Panc1 (cell line): Measurements from ENCODE around the gene CALM3. TPM values are rescaled to one million over a fixed set of nuclear protein-coding genes. Genes with fewer than 3 reads are reported as not detected.
"Not testable (repeated sequence)": the region's sequence is repeated elsewhere in the genome, so short reads cannot be mapped to it uniquely, and the experiment has no call there.

Experiments
- ATAC-seq: fragments of 200-7000 bp; cut with Tn5 transposase; 2 replicates; pipeline ENCODE4 v1.9.1; 2020; ENCODE audit warnings: mild to moderate bottlenecking, moderate library complexity
- BruUV-seq: library from RNA; stranded (reverse); fragments of 400-500 nt; replicated peaks from 2 replicates; lab custom pipeline; 2021; lab: Mats Ljungman, UMichigan
- CTCF ChIA-PET: fragments of 300-600 bp; sonication (Branson Sonifier 250); formaldehyde crosslinking; loops from one replicate; lab custom pipeline; 2022; ENCODE audit warnings: antibody characterized with exemption; lab: Charles Lee
- POLR2A ChIA-PET: fragments of 300-600 bp; sonication (Branson Sonifier 250); formaldehyde crosslinking; loops from one replicate; lab custom pipeline; 2022; ENCODE audit warnings: antibody characterized with exemption; lab: Charles Lee
- DNase-seq: peaks from one replicate; pipeline ENCODE4 v3.0.0-alpha.2; 2010; ENCODE audit warnings: low read depth, low spot score
- H3K27ac ChIP-seq: 2 replicates; pipeline ENCODE4 v1.5.1; 2011; ENCODE audit warnings: mild to moderate bottlenecking, low read length, inconsistent platforms
- H3K27me3 ChIP-seq: fragments of 200-500 bp; sonication (Bioruptor generic); 2 replicates; pipeline ENCODE4 v1.6.0; 2014; ENCODE audit warnings: low read length, inconsistent platforms; ENCODE audit not compliant: control insufficient read depth, insufficient read depth
- H3K36me3 ChIP-seq: fragments of 200-500 bp; sonication (Bioruptor generic); 2 replicates; pipeline ENCODE4 v1.5.1; 2014; ENCODE audit warnings: inconsistent platforms, mild to moderate bottlenecking, low read length, moderate library complexity; ENCODE audit not compliant: control insufficient read depth, insufficient read depth
- H3K4me1 ChIP-seq: 2 replicates; pipeline ENCODE4 v1.5.1; 2011; ENCODE audit warnings: inconsistent platforms, mild to moderate bottlenecking, low read length, moderate library complexity; ENCODE audit not compliant: control insufficient read depth, insufficient read depth
- H3K4me3 ChIP-seq, 2 experiments: 2 replicates each; pipeline ENCODE4 v1.5.1; 2011 to 2012; ENCODE audit warnings: low read depth in 2 of 2, low read length in 2 of 2, mild to moderate bottlenecking in 2 of 2, inconsistent platforms in 1 of 2, moderate library complexity in 1 of 2
- H3K9me3 ChIP-seq: fragments of 200-500 bp; sonication (Bioruptor generic); 2 replicates; pipeline ENCODE4 v1.5.1; 2014; ENCODE audit warnings: low read depth, mild to moderate bottlenecking, inconsistent platforms, low read length, moderate library complexity; ENCODE audit not compliant: control insufficient read depth, insufficient read depth
- POLR2AphosphoS5 ChIP-seq: IDR thresholded peaks from 2 replicates; pipeline ENCODE4 v1.6.1; 2012; ENCODE audit warnings: mild to moderate bottlenecking, low read depth, low read length, moderate library complexity
- SIN3A ChIP-seq: IDR thresholded peaks from 2 replicates; pipeline ENCODE4 v1.6.1; 2012; ENCODE audit warnings: low read depth, mild to moderate bottlenecking, low read length, moderate library complexity, borderline replicate concordance; ENCODE audit not compliant: insufficient read depth
- TCF7L2 ChIP-seq: IDR thresholded peaks from 2 replicates; pipeline ENCODE4 v1.6.1; 2011; ENCODE audit warnings: mild to moderate bottlenecking, low read depth, low read length, inconsistent platforms
- in situ Hi-C: cut with HindIII; loops from 2 replicates; pipeline ENCODE4 v1.10.0; 2016; ENCODE audit warnings: low sequenced_read_pairs, low pct_unique_long_range_greater_than_20kb
- intact Hi-C: fragments of 100-400 bp; cut with micrococcal nuclease; formaldehyde crosslinking; loops from one replicate; pipeline ENCODE4 v1.10.0; 2022; ENCODE audit not compliant: unreplicated experiment
- total RNA-seq: library from RNA; stranded (reverse); gene quantifications from one replicate; pipeline ENCODE4 v1.2.1, GENCODE V29; 2021; ENCODE audit not compliant: unreplicated experiment
- TF ChIP-seq, protein P1 (sequence below): fragments of 450-650 bp; IDR thresholded peaks from 2 replicates; pipeline ENCODE4 v1.5.1; 2017; ENCODE audit warnings: mild to moderate bottlenecking
- TF ChIP-seq, protein P2 (sequence below), 2 experiments: IDR thresholded peaks; 2 replicates each; pipeline ENCODE4 v1.6.1; 2011 to 2012; ENCODE audit warnings: low read depth in 2 of 2, control low read depth in 1 of 2, low read length in 1 of 2, mild to moderate bottlenecking in 1 of 2, moderate library complexity in 1 of 2; ENCODE audit not compliant: insufficient read depth in 1 of 2

CALM3 gene
- total RNA-seq, 1 experiment from 2014 or later: 212 TPM

DNA sequence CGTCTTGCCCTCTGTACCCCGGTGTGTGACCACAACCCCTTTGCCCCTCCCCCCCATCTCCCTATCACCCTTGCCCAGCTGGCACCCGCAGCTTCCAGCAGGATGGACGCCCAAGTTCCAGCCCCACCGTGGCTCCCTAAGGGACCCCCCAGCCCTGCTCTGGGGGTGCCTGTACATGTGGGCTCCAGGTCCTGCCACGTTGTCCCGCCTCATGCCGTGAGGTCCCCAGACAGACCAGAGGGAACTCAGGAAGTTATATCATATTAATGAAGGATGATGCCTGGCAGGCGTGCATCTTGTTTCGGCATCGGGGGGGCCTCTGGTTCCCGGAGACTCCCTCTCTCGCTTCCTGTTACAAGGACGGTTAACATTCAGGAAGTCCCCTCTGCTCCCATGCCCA lies 25.3 kb downstream of the CALM3 start:
- CTCF ChIA-PET: no interaction called here

DNA sequence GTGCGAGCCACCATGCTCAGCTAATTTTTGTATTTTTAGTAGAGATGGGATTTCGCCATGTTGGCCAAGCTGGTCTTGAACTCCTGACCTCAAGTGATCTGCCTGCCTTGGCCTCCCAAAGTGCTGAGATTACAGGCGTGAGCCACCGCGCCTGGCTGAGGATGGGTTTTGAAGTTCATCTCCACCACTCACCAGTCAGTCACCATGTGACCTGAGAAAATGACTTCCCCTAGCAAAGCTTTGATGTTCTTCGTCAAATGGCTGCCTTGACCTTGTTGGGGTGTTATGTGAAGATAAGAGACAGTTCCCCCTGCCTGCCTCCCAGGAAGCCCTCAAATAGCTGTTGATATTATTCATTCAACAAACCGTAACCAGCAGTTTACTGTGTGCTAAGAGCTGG lies 27.8 kb downstream of the CALM3 start:
- POLR2A ChIA-PET: not testable (repeated sequence)

More for the DNA sequence above, 25.3 kb downstream of the CALM3 start:
- Histone ChIP-seq H3K9me3 (no peaks in the 10 kb centered on the region), H3K4me3 (no peak overlapping the region), H3K27ac (no peak overlapping the region), H3K27me3 (no peaks in the 10 kb centered on the region), H3K36me3 (no peaks in the 10 kb centered on the region), H3K4me1 (no peaks in the 10 kb centered on the region)
- POLR2A ChIA-PET: no interaction called here
- no peak for ATAC-seq
- in situ Hi-C loops: no loop called here
- no peak for DNase-seq
- intact Hi-C loops: no loop called here
- TF ChIP-seq POLR2AphosphoS5: no peak
- no peak for TF ChIP-seq TCF7L2
- TF ChIP-seq, protein P1, sequence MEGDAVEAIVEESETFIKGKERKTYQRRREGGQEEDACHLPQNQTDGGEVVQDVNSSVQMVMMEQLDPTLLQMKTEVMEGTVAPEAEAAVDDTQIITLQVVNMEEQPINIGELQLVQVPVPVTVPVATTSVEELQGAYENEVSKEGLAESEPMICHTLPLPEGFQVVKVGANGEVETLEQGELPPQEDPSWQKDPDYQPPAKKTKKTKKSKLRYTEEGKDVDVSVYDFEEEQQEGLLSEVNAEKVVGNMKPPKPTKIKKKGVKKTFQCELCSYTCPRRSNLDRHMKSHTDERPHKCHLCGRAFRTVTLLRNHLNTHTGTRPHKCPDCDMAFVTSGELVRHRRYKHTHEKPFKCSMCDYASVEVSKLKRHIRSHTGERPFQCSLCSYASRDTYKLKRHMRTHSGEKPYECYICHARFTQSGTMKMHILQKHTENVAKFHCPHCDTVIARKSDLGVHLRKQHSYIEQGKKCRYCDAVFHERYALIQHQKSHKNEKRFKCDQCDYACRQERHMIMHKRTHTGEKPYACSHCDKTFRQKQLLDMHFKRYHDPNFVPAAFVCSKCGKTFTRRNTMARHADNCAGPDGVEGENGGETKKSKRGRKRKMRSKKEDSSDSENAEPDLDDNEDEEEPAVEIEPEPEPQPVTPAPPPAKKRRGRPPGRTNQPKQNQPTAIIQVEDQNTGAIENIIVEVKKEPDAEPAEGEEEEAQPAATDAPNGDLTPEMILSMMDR: no peak
- TF ChIP-seq, protein P2, sequence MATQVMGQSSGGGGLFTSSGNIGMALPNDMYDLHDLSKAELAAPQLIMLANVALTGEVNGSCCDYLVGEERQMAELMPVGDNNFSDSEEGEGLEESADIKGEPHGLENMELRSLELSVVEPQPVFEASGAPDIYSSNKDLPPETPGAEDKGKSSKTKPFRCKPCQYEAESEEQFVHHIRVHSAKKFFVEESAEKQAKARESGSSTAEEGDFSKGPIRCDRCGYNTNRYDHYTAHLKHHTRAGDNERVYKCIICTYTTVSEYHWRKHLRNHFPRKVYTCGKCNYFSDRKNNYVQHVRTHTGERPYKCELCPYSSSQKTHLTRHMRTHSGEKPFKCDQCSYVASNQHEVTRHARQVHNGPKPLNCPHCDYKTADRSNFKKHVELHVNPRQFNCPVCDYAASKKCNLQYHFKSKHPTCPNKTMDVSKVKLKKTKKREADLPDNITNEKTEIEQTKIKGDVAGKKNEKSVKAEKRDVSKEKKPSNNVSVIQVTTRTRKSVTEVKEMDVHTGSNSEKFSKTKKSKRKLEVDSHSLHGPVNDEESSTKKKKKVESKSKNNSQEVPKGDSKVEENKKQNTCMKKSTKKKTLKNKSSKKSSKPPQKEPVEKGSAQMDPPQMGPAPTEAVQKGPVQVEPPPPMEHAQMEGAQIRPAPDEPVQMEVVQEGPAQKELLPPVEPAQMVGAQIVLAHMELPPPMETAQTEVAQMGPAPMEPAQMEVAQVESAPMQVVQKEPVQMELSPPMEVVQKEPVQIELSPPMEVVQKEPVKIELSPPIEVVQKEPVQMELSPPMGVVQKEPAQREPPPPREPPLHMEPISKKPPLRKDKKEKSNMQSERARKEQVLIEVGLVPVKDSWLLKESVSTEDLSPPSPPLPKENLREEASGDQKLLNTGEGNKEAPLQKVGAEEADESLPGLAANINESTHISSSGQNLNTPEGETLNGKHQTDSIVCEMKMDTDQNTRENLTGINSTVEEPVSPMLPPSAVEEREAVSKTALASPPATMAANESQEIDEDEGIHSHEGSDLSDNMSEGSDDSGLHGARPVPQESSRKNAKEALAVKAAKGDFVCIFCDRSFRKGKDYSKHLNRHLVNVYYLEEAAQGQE (IDR thresholded peaks at IDR 0.05; ENCODE audit: insufficient read depth in 1 of 2, low read depth in 2 of 2, low read length in 1 of 2): no peak
- no peak for TF ChIP-seq SIN3A
- BruUV-seq: no TSS peak

DNA sequence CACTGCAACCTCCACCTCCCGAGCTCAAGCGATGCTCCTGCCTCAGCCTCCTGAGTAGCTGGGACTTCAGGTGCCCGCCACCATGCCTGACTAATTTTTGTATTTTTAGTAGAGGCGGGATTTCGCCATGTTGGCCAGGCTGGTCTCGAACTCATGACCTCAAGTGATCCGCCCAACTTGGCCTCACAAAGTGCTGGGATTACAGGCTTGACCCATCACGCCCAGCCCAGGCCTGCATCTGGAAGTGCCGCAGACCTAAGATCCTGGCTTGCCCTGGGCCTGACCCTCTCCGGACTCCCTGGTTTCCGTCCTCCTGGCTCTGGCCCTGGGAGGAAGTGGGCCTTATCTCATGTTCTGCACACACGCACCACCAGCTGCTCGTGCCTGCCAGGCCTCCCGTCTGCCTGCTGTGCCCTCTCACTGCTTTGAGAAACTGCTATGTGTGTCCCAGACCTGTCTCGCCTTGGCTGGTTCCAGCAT lies 28.5 kb downstream of the CALM3 start:
- BruUV-seq: no TSS peak
- Histone ChIP-seq H3K27ac (no peak overlapping the region), H3K36me3 (no peaks in the 10 kb centered on the region), H3K4me1 (no peaks in the 10 kb centered on the region), H3K4me3 (no peak overlapping the region), H3K27me3 (no peaks in the 10 kb centered on the region), H3K9me3 (no peaks in the 10 kb centered on the region)
- in situ Hi-C loops (no loop called here), intact Hi-C loops (no loop called here)
- TF ChIP-seq, protein P2 (IDR thresholded peaks at IDR 0.05; ENCODE audit: insufficient read depth in 1 of 2, low read depth in 2 of 2, low read length in 1 of 2): no peak
- TF ChIP-seq SIN3A: no peak
- TF ChIP-seq POLR2AphosphoS5: no peak
- no peak for TF ChIP-seq TCF7L2
- TF ChIP-seq, protein P1: no peak
- ChIA-PET POLR2A (no interaction called here), CTCF (no interaction called here)
- DNase-seq (no peak), ATAC-seq (no peak)

More for the DNA sequence above, 27.8 kb downstream of the CALM3 start:
- in situ Hi-C loops, ATAC-seq, H3K27ac ChIP-seq, CTCF ChIA-PET, H3K4me1 ChIP-seq, H3K27me3 ChIP-seq, H3K9me3 ChIP-seq, intact Hi-C loops, DNase-seq, BruUV-seq, H3K36me3 ChIP-seq, H3K4me3 ChIP-seq: not testable (repeated sequence)
